Tibial nerve (tissue), 4 donors: ENCODE data around the gene CNRIP1. TPM values are rescaled to one million over a fixed set of nuclear protein-coding genes. Genes with fewer than 3 reads are reported as not detected.

Experiments
- DNase-seq, 2 donors: peaks; one replicate each; pipeline ENCODE4 v3.0.0-alpha.2; 2019; ENCODE audit warnings: low spot score in 2 of 2
- H3K27ac ChIP-seq, 4 donors: fragments of 200-600 bp; sonication (generic) in 3 of 4; one replicate each; pipeline ENCODE4 v1.5.1; 2017 to 2019; ENCODE audit warnings: mild to moderate bottlenecking in 1 of 4
- H3K27me3 ChIP-seq, 2 donors: fragments of 200-600 bp; sonication (generic) in 1 of 2; one replicate each; pipeline versions ENCODE4 v1.5.1 to v1.6.0; 2017 to 2019
- H3K36me3 ChIP-seq, 3 donors: fragments of 200-600 bp; sonication (generic); one replicate each; pipeline ENCODE4 v1.5.1; 2018 to 2019
- H3K4me1 ChIP-seq, 4 donors: fragments of 200-600 bp; sonication (generic) in 3 of 4; one replicate each; pipeline ENCODE4 v1.5.1; 2017 to 2019
- H3K4me3 ChIP-seq, 4 donors: fragments of 200-600 bp; sonication (generic) in 3 of 4; one replicate each; pipeline ENCODE4 v1.5.1; 2017 to 2019; ENCODE audit warnings: mild to moderate bottlenecking in 1 of 4, moderate library complexity in 1 of 4
- H3K9me3 ChIP-seq, 4 donors: fragments of 200-600 bp; sonication (generic) in 3 of 4; one replicate each; pipeline ENCODE4 v1.5.1; 2017 to 2019
- EP300 ChIP-seq, 2 donors: sonication (generic); formaldehyde crosslinking; IDR thresholded peaks; one replicate each; pipeline ENCODE4 v1.6.1; 2017; ENCODE audit warnings: antibody characterized with exemption in 2 of 2, mild to moderate bottlenecking in 1 of 2
- POLR2A ChIP-seq, 2 donors: fragments of 450-650 bp; IDR thresholded peaks; one replicate each; pipeline ENCODE4 v1.6.1; 2017; ENCODE audit warnings: antibody characterized with exemption in 2 of 2, mild to moderate bottlenecking in 2 of 2, moderate library complexity in 2 of 2
- WGBS, 2 donors: methylation state at CpG; one replicate each; pipeline ENCODE4 v1.1.5; 2018; 5-methylcytosine and 5-hydroxymethylcytosine counted together
- total RNA-seq, 4 donors: library from RNA; depleted of rRNA; stranded (reverse); fragments of >200 nt; gene quantifications; one replicate each; pipeline ENCODE4 v1.1.0, GENCODE V29; 2016
- TF ChIP-seq, protein P1 (sequence below), 5 experiments: fragments of 200-600 bp in 3 of 5; fragments of 450-650 bp in 2 of 5; sonication (generic) in 3 of 5; IDR thresholded peaks; one replicate each; pipeline ENCODE4 v1.5.1; 2016 to 2019; ENCODE audit warnings: antibody characterized with exemption in 5 of 5, mild to moderate bottlenecking in 3 of 5, moderate library complexity in 2 of 5

The CNRIP1 gene
- total RNA-seq, 4 donors from 2014 or later: 38.2 to 45.9 (median 42.3) TPM

DNA sequence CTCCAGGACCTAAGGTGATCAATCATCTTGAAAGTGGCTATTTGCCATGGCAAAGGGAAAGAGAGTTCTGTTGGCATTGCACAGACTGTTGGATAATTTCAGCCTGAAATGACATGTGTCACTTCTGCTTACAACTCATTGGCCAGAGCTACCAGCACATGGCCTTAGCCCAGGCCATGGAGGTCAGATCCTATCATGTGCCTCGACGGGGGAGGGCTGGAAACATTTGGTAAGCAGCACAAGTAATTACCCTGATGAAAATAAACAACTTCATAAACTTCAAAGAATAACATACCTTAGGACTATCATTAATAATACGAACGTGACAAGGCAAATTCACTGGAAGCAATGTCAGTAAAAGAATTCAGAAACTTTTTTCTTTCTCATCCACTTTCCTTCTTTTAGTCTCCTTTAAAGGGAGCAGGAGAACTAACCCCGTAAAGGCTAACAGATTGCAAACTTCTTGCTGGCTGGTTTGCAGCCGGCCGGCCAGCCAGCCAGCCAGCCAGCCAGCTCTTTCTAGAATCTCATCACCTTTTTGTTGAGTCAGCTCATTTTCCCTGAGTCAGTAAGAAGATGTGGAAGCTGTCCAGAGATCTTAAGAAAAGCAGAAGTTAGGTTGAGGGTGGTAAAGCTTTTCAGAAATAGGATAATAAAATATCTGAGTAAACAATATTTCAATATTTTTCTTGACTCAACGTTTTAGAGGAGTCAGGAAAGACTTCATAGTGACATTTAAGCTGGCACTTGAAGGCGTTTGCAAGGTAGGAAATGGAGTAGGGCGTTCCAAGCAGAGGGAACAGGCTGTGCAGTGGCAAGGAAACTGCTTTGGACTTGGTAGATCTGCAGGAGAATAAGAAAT is 31.9 kb downstream of the CNRIP1 start:
- no peak overlapping the region for H3K4me3 ChIP-seq
- H3K27ac ChIP-seq: peak overlapping the region in 2 of 4 donors; percentile 60 to 63
- H3K9me3 ChIP-seq: no peaks in the 10 kb centered on the region
- H3K4me1 ChIP-seq: peaks cover 0 to 53% (median 19%) of the 10 kb centered on the region in 4 donors
- DNase-seq: peak in 1 of 2 donors; percentile 33
- H3K36me3 ChIP-seq: peaks cover 0 to 2% (median 0%) of the 10 kb centered on the region in 3 donors
- WGBS, 2 donors: 23 to 30% methylated on average over 10 of the region's 10 CpGs
- peak in 1 of 2 donors; percentile 33 for TF ChIP-seq EP300 (IDR thresholded peaks at IDR 0.05)
- TF ChIP-seq, protein P1, sequence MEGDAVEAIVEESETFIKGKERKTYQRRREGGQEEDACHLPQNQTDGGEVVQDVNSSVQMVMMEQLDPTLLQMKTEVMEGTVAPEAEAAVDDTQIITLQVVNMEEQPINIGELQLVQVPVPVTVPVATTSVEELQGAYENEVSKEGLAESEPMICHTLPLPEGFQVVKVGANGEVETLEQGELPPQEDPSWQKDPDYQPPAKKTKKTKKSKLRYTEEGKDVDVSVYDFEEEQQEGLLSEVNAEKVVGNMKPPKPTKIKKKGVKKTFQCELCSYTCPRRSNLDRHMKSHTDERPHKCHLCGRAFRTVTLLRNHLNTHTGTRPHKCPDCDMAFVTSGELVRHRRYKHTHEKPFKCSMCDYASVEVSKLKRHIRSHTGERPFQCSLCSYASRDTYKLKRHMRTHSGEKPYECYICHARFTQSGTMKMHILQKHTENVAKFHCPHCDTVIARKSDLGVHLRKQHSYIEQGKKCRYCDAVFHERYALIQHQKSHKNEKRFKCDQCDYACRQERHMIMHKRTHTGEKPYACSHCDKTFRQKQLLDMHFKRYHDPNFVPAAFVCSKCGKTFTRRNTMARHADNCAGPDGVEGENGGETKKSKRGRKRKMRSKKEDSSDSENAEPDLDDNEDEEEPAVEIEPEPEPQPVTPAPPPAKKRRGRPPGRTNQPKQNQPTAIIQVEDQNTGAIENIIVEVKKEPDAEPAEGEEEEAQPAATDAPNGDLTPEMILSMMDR (IDR thresholded peaks at IDR 0.05): no peak
- TF ChIP-seq POLR2A (IDR thresholded peaks at IDR 0.05): no peak
- H3K27me3 ChIP-seq: no peaks in the 10 kb centered on the region

DNA sequence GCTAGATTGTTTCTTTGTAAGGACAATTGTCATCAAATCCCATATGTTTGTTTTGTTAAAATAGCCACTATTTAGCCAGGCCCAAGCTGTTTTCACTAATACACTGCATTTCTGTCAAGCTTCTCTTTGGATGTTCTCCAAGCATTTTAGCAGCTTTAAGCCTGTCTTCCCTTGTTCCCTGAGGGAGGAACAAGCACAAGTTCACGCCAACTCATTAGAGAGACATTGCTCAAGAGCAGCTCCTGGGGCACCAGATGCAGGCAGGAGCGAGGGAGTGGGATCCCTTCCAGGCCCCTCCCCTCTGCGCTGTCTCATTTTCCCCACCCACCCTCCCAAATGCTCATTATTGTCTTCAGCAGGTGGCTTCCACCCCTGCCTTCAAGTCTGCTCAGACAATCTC is 34.9 kb downstream of the CNRIP1 start:
- Histone ChIP-seq H3K36me3 (no peaks in the 10 kb centered on the region), H3K27ac (peak overlapping the region in 2 of 4 donors; percentile 35 to 60), H3K4me1 (peaks cover 0 to 62% (median 19%) of the 10 kb centered on the region in 4 donors), H3K27me3 (no peaks in the 10 kb centered on the region), H3K4me3 (no peak overlapping the region), H3K9me3 (no peaks in the 10 kb centered on the region)
- 31% methylated on average over 3 of the region's 3 CpGs for WGBS, 2 donors
- DNase-seq: peak in 1 of 2 donors; percentile 45
- peak in 1 of 2 donors; percentile 72 for TF ChIP-seq EP300 (IDR thresholded peaks at IDR 0.05)
- TF ChIP-seq, protein P1 (IDR thresholded peaks at IDR 0.05): no peak

- no peaks in the 10 kb centered on the region for H3K9me3 ChIP-seq
- H3K27me3 ChIP-seq: no peaks in the 10 kb centered on the region
- H3K4me1 ChIP-seq: peaks cover 0 to 57% (median 19%) of the 10 kb centered on the region in 4 donors
- DNase-seq: no peak
- H3K36me3 ChIP-seq: no peaks in the 10 kb centered on the region
- TF ChIP-seq POLR2A (IDR thresholded peaks at IDR 0.05) (no peak), EP300 (IDR thresholded peaks at IDR 0.05) (no peak)
- TF ChIP-seq, protein P1 (IDR thresholded peaks at IDR 0.05): no peak
- H3K4me3 ChIP-seq: no peak overlapping the region
- 100% methylated on average over 1 of the region's 1 CpG for WGBS, 2 donors
- H3K27ac ChIP-seq: no peak overlapping the region
These were observed 36.3 kb downstream of the CNRIP1 start for GRCh38 chr2:68283419-68283812.

GRCh38 chr2:68282811-68283418 is 36.8 kb downstream of the CNRIP1 start:
- no peaks in the 10 kb centered on the region for H3K9me3 ChIP-seq
- peaks cover 0 to 52% (median 19%) of the 10 kb centered on the region in 4 donors for H3K4me1 ChIP-seq
- no peaks in the 10 kb centered on the region for H3K27me3 ChIP-seq
- no peak overlapping the region for H3K4me3 ChIP-seq
- no peak for DNase-seq
- no peak overlapping the region for H3K27ac ChIP-seq
- TF ChIP-seq POLR2A (IDR thresholded peaks at IDR 0.05) (no peak), EP300 (IDR thresholded peaks at IDR 0.05) (no peak)
- TF ChIP-seq, protein P1 (IDR thresholded peaks at IDR 0.05): peak; percentile 61 to 75 (median 68)
- no peaks in the 10 kb centered on the region for H3K36me3 ChIP-seq
- 38 to 39% methylated on average over 5 of the region's 5 CpGs for WGBS, 2 donors

DNA sequence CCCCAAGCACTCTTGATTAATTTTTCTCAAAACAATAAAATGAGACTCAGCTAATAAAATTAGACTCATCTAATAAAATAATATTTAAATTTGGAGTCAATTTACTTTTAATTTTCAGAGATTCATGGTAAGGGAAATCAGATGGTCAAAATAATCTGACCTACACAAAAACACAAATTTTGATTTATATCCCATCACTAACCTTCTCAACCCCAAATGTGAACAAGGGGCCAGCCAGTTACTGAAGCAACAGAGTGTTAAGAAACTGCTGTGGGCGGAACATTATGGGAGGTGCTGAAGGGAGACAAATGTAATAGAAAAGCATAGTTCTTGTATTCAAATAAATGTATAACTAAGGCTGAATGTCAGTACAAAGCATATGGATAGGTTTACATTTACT is 39.0 kb downstream of the CNRIP1 start:
- DNase-seq: no peak
- TF ChIP-seq EP300 (IDR thresholded peaks at IDR 0.05) (no peak), POLR2A (IDR thresholded peaks at IDR 0.05) (no peak)
- TF ChIP-seq, protein P1 (IDR thresholded peaks at IDR 0.05): no peak
- no peaks in the 10 kb centered on the region for H3K36me3 ChIP-seq
- no peak overlapping the region for H3K4me3 ChIP-seq
- no peak overlapping the region for H3K27ac ChIP-seq
- H3K4me1 ChIP-seq: peaks cover 0 to 33% (median 15%) of the 10 kb centered on the region in 4 donors
- no peaks in the 10 kb centered on the region for H3K27me3 ChIP-seq
- no peaks in the 10 kb centered on the region for H3K9me3 ChIP-seq
- WGBS, 2 donors: 84 to 88% methylated on average over 1 of the region's 1 CpG
